Motor neuron (in vitro differentiated cells): ENCODE data around the gene TCF19. TPM values are rescaled to one million over a fixed set of nuclear protein-coding genes. Genes with fewer than 3 reads are reported as not detected.

ENCODE experiments used
- ATAC-seq, 8 experiments: fragments of 200-7000 bp; cut with Tn5 transposase; replicated peaks in 6 of 8; 2 replicates each; pipeline ENCODE4 v1.8.0; 2021; ENCODE audit warnings: mild to moderate bottlenecking in 8 of 8, moderate library complexity in 8 of 8
- H3K27ac ChIP-seq, 2 donors: fragments of 250-450 bp; sonication (Bioruptor Pico); 2 replicates each; pipeline ENCODE4 v1.9.0; 2021; ENCODE audit warnings: antibody characterized with exemption in 2 of 2, mild to moderate bottlenecking in 2 of 2, moderate library complexity in 1 of 2
- H3K4me1 ChIP-seq, 2 donors: fragments of 250-450 bp; sonication (Bioruptor Pico); replicated peaks in 1 of 2; 2 replicates each; pipeline ENCODE4 v1.6.1; 2021; ENCODE audit warnings: antibody characterized with exemption in 2 of 2, mild to moderate bottlenecking in 2 of 2, moderate library complexity in 1 of 2
- H3K4me3 ChIP-seq, 5 donors: fragments of 250-450 bp; sonication (Bioruptor Pico); 2 replicates each; pipeline ENCODE4 v1.9.0; 2021; ENCODE audit warnings: antibody characterized with exemption in 5 of 5, mild to moderate bottlenecking in 5 of 5, moderate library complexity in 4 of 5
- WGBS, 10 experiments: fragments of 450-650 bp; shearing (Covaris generic); methylation state at CpG; one replicate each; pipeline ENCODE4 v1.0.0; 2022; 5-methylcytosine and 5-hydroxymethylcytosine counted together
- in situ Hi-C, 9 experiments: fragments of 400-800 bp; cut with MboI; loops; one replicate each; pipeline ENCODE4 v1.15.0; 2021; ENCODE audit warnings: low sequenced_read_pairs in 9 of 9, low pct_unique_long_range_greater_than_20kb in 2 of 9; ENCODE audit not compliant: unreplicated experiment in 9 of 9
- total RNA-seq, 8 experiments: library from RNA; unstranded; fragments of 300-600 nt; gene quantifications; 2 replicates each; pipeline versions ENCODE4 v1.2.3 to v1.2.4, GENCODE V29; 2022

TCF19 gene
- total RNA-seq, 8 experiments from 2014 or later, result 0.36 to 14.7 (median 2.6) TPM

DNA sequence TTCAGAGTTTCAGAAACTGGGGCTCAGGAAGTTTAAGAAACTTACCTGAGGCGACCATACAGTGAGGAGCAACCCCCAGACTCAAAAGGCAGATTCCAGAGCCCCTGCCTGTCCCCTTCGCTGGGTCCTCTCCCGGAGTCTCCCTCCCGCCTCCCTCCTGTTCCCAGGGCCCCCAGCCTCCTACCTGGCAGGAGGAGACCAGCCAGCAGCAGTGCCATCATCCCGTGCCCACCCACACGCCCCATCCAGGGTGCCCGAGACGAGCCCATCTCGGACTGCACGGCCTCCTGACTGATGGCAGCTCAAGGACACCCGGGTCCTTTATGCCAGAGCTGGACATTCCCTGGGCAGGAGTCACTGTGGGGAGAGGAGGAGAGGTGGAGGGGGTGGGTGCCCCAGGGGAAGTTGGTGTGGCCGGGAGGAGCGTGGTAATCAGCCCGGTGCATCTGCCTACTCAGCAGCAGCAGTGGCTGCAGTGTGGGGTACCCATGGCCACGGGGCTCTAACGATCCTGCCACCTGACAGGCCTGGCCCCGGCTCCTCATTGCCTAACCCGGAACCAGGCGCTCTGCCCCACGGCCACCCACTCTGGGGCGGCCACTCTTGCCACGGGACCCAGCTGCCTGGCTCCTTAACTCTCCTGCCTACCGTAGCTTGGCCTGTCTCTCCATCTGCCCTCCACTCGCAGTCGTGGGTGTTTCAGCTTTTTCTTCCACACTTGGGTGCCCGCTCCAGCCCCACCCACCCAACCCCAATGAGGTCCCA lies 38.1 kb upstream of the TCF19 start, which contains the start of gene CDSN:
TSS of gene CDSN (minus strand) at position 296 of the 765 bp plus-strand sequence. CDS start at position 269, 27 bp downstream.
- in situ Hi-C loops, result loop anchor here in 1 of 9 experiments (25.0 kb wide), 1 partner anchor 633 kb away; the partner anchor contains the start of gene HLA-E
- ATAC-seq, result no peak
- 38 to 83% (median 74%) methylated on average over 1 to 4 of the region's 26 CpGs; no CpG with 5 or more reads in 7 of the 10 experiments for WGBS, 10 experiments
- H3K4me1 ChIP-seq, result no peaks in the 10 kb centered on the region
- no peak within 1 kb of the TSS for H3K4me3 ChIP-seq
- no peak within 1 kb of the TSS for H3K27ac ChIP-seq

DNA sequence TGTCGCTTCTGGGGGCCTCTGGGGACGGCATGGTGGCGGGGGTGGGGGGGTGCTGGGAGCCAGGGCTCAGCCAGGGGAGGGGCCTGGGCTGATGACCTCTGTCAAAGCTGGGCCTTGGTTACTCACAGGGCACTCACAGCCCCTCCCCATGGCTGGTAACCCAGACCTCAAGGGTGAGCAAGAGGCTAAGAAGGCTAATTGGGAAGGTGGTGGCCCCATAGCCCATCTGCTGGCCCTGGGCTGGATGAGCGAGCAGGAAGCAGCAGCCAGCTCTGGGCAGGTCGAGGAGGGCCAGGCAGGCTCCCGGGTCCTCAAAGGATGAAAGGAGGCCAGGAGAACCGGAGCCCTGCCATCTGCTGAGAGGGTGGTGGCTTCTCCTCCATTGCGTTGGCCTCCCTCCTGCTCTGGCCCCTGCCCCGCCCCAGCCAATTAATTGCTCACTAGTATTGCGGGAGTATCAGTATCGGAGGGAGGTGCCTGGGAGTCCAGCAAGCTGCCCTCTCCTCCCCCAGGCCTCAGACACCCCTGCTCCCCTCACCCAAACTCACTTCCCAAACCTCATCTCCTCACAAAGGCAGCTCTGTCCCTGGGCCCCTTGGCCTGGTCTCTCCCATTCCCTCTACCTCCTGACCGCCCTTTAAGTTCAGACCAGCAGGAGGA lies 37.1 kb upstream of the TCF19 start:
- no peak overlapping the region for H3K27ac ChIP-seq
- no peaks in the 10 kb centered on the region for H3K4me1 ChIP-seq
- H3K4me3 ChIP-seq, result no peak overlapping the region
- ATAC-seq, result peak in 1 of 8 experiments; percentile 9
- in situ Hi-C loops, result loop anchor here in 1 of 9 experiments (25.0 kb wide), 1 partner anchor 634 kb away; the partner anchor contains the start of gene HLA-E
- 73 to 100% (median 93%) methylated on average over 1 to 3 of the region's 12 CpGs; no CpG with 5 or more reads in 5 of the 10 experiments for WGBS, 10 experiments

DNA sequence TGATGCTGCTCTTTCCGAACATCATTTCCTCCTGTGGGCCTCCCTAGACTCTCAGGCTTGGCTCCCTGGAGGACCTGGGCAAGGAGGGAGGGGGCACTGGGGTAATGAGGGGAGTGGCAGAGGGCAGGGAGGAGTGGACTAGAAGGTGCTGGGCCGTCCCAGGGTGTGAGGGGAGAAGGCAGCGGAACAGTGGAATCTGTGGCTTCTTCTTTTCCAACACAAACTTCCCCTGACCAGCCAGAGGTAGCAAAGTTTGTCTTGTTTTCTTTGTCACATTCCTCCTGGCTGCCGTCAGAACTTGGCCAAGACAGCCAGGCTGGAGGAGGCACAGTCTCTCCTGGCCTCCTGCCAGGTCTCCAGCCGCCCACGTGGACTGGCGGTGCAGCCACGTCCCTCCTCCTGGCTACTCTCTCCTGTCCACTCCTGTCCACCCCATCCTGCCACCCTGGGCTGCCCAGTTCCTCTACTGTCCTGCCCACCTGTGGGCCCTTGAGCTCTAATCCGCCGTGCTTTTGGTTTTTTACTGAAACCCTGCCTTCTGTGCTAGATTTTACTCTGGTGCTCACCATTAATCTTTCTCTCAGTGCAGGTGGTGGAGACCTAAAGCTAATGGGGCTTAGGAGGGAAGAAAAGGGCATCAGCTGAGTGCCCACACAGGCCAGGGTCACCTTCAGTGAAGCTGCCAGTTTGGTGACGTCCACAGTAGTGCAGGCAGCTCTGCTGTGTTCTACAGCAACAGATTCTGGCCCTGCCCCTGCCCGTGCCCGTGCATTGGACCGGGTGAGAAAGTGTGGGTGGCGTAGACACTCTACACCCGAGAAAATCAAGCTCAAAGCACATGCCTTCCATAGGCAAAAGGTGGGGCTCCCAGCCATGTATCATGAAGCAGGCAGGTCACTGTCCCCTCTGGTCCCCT lies 35.3 kb upstream of the TCF19 start:
- peak in 6 of 8 experiments; percentile 11 to 86 (median 40) for ATAC-seq
- H3K4me1 ChIP-seq, result no peaks in the 10 kb centered on the region
- WGBS, 10 experiments, result 40 to 97% (median 76%) methylated on average over 1 to 10 of the region's 16 CpGs; no CpG with 5 or more reads in 2 of the 10 experiments
- no peak overlapping the region for H3K4me3 ChIP-seq
- in situ Hi-C loops, result loop anchor here in 1 of 9 experiments (25.0 kb wide), 1 partner anchor 636 kb away; the partner anchor contains the start of gene HLA-E
- no peak overlapping the region for H3K27ac ChIP-seq

DNA sequence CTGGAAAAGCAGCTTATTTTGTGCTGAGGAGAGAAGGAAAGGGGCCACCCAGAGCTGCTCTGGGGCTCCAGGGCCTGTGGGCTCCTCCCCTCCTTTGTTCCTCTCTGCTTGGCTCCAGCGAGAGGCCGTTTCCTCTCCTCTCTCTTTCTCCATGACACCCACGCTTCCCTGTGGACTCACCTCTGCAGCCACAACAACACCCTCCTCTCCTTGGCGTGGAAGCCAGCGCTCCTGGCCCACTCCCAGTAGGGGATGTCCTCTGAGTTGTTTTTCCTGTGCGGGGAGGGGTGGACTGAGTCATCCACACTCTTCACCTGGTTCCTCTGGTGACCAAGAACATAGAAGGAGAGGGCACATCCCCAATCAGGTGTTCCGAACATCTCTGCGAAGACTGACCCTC lies 33.2 kb upstream of the TCF19 start:
- H3K27ac ChIP-seq, result no peak overlapping the region
- in situ Hi-C loops, result loop anchor here in 1 of 9 experiments (25.0 kb wide), 1 partner anchor 237 kb away; the partner anchor contains the start of gene HLA-B
- 42 to 100% (median 72%) methylated on average over 1 to 6 of the region's 8 CpGs; no CpG with 5 or more reads in 2 of the 10 experiments for WGBS, 10 experiments
- H3K4me1 ChIP-seq, result no peaks in the 10 kb centered on the region
- peak in 4 of 8 experiments; percentile 6 to 51 (median 28) for ATAC-seq
- H3K4me3 ChIP-seq, result no peak overlapping the region

DNA sequence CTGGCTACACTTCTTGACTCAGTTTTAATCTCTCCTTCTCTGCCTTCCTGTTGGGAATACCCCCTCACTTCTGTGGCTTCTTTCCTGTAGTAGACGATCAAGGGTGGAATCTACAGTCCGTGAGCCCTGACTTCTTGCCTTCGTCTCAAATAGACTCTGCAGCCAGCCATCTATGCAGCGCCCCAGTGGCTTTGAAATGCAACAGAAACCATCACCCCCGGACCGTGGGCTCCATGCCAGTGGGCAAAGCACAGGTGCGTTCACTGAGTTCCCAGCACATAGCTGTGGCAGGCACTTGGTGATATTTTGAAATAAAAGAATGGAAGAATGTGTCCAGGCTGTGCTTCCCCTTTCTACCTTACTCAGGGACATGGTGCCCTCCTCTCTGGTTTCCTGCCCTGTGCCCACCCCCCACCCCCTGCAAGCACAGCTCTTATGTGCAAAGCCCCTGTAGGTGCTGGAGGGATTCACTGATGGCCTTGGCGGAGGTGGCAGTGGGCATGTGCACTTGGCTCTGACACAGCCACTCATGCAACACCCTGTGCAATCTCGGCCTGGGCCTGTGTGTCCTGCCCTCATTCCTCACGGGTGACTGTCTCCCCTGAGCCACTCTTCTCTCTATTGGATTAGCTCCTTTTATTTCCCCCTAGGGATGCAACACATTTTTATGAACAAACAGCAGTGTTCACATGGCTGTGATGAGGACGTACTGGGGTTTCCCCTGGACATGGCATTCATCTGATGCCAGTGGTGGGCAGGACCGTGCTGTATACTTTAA lies 32.6 kb upstream of the TCF19 start:
- in situ Hi-C loops, result loop anchor here in 1 of 9 experiments (25.0 kb wide), 1 partner anchor 237 kb away; the partner anchor contains the start of gene HLA-B
- 0 to 84% (median 70%) methylated on average over 1 to 6 of the region's 12 CpGs; no CpG with 5 or more reads in 5 of the 10 experiments for WGBS, 10 experiments
- Histone ChIP-seq H3K4me3 (no peak overlapping the region), H3K4me1 (no peaks in the 10 kb centered on the region), H3K27ac (no peak overlapping the region)
- peak in 4 of 8 experiments; percentile 26 to 47 (median 37) for ATAC-seq

DNA sequence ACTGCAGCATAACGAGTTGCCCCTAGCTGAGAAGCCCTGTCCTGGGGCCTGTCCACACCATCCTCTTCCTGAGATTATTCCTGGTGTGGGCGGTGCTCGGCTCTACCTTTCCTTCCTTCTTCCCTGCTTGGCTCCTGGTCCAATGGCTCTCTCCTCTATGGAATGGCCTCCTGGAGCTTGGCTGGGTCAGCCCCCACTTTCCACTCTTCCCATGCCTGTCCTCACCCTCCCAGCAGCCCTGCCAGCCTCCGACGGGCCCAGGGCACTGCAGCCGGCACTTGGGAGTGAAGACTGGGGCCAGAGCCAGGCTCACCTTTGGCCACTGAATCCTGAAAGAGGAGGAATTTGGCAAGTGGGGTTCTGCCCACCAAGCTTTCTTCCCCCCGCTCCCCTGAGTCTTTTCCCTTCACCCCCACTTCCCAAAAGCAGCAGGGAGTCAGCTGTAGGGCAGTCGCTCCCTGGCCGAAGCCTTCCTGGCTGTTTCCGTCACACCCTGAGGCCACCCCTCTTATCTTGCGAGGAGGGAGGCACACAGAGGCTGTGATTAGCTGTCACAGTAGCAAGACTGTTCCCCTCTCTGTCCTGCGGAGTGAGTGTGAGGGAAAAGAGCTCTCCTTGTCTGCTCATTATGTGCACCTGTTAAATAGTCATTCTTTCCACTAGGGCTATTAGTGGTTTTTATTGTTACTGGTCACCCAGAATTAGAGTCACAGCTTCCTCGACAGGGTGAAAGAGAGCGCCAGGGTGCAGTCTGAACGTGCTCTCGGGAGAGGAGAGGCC lies 31.8 kb upstream of the TCF19 start:
- Histone ChIP-seq H3K4me1 (peaks cover 0 to 3% of the 10 kb centered on the region in 2 donors), H3K27ac (no peak overlapping the region), H3K4me3 (no peak overlapping the region)
- no peak for ATAC-seq
- in situ Hi-C loops, result loop anchor here in 1 of 9 experiments (25.0 kb wide), 1 partner anchor 236 kb away; the partner anchor contains the start of gene HLA-B
- WGBS, 10 experiments, result 20 to 100% (median 60%) methylated on average over 1 to 8 of the region's 16 CpGs; no CpG with 5 or more reads in 5 of the 10 experiments

DNA sequence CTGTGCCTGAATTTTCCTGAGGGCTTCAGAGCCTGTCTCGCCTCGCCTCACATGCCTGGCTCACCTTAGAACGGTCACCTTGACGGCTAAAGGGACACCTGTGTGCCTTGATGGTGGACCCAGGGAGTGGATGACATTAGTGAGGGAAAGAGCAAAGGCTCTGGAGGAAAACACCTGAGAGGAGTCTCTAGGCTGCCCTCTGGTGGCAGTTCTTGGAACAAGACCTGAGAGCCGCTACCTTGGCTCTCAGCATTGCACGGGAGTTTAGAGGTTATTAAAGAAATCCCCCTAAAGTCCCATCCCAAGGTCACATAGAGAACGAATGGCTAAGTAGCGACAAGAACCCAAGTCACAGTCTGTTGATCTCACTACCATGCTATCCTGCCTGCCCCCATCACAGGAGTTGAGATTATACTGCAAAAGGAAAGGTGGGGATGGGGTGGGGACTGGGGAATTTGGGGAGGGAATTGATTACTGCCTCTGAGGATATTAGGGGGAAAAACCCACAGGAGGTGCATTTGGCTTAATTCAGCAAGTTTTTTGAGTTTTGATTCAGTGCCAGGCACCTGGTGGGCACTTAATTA lies 30.2 kb upstream of the TCF19 start:
- peak in 5 of 8 experiments; percentile 32 to 80 (median 55) for ATAC-seq
- Histone ChIP-seq H3K4me1 (peaks cover 0 to 3% of the 10 kb centered on the region in 2 donors), H3K27ac (no peak overlapping the region), H3K4me3 (no peak overlapping the region)
- WGBS, 10 experiments, result 0 to 42% (median 5%) methylated on average over 2 to 5 of the region's 8 CpGs; no CpG with 5 or more reads in 6 of the 10 experiments
- in situ Hi-C loops, result loop anchor here in 1 of 9 experiments (25.0 kb wide), 1 partner anchor 234 kb away; the partner anchor contains the start of gene HLA-B

DNA sequence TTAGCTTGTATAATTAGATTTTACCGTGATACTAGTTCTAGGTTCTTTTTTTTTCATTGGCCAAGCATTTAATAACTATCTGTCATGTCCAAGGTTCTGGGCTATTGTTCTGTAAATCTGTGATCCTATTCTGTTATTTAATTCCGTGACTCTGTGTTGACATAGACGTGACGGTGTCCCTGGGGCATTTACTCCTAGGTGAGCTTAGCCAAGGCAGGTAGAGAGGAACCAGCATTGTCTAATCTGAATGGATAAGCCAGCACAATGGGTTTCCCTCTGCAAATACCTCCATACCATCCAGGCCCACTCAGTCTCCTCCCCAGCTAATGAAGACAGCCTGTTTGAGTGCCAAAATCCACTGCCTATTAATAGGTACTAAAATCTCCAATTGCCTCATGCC lies 29.3 kb upstream of the TCF19 start:
- Histone ChIP-seq H3K27ac (no peak overlapping the region), H3K4me3 (no peak overlapping the region), H3K4me1 (peaks cover 0 to 3% of the 10 kb centered on the region in 2 donors)
- in situ Hi-C loops, result loop anchor here in 1 of 9 experiments (25.0 kb wide), 1 partner anchor 233 kb away; the partner anchor contains the start of gene HLA-B
- 0 to 83% (median 62%) methylated on average over 1 to 4 of the region's 4 CpGs; no CpG with 5 or more reads in 2 of the 10 experiments for WGBS, 10 experiments
- no peak for ATAC-seq

DNA sequence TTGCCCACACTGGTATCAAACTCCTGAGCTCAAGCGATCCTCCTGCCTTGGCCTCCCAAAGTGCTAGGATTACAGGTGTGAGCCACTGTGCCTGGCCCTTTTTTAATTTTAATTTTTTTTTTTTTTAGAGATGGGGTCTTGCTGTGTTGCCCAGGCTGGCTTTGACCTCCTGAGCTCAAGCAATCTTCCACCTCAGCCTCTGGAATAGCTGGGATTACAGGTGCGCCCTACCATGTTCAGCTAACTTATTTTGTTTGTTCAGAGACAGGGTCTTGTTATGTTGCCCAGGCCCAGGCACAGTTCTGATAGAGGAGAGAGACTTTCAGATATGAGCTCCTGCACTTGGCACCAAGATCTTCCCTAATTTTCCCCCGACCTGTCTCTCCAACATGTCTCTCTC lies 27.6 kb upstream of the TCF19 start:
- WGBS, 10 experiments, result 58 to 100% (median 94%) methylated on average over 1 to 3 of the region's 3 CpGs; no CpG with 5 or more reads in 4 of the 10 experiments
- Histone ChIP-seq H3K4me1 (peaks cover 0 to 3% of the 10 kb centered on the region in 2 donors), H3K27ac (no peak overlapping the region), H3K4me3 (no peak overlapping the region)
- in situ Hi-C loops, result loop anchor here in 4 of 9 experiments (10.0 to 25.0 kb wide), 2 partner anchors 232 to 234 kb away; partner anchors contain the start of gene HLA-B (in 1 of the 4)
- ATAC-seq, result no peak

DNA sequence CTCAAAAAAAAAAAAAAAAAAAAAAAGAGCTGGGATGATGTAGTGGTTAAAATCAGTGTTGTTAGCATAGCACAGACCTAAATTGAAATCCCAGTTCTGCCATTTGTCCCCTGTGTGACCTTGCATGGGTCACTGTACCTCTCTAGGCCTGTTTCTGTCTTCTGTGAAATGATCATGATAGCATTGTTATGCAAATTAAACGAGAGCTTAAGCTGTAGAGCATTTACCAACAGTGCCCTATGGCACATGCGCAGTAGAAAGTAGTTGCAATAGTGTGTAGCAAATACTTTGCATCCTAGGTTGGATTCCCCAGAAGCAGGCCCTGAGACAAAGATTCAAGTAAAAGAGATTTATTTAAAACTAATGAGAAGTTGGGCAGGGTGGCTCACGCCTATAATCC lies 26.8 kb upstream of the TCF19 start:
- Histone ChIP-seq H3K4me1 (peaks cover 0 to 3% of the 10 kb centered on the region in 2 donors), H3K4me3 (no peak overlapping the region), H3K27ac (no peak overlapping the region)
- in situ Hi-C loops, result loop anchor here in 4 of 9 experiments (10.0 to 25.0 kb wide), 2 partner anchors 231 to 233 kb away; partner anchors contain the start of gene HLA-B (in 1 of the 4)
- 43 to 100% (median 63%) methylated on average over 1 to 3 of the region's 3 CpGs for whole genome bisulfite sequencing, 10 experiments
- peak in 2 of 8 experiments; percentile 35 to 42 for ATAC-seq
